ENCODE measurements around the gene HOXC9. TPM values are rescaled to one million over a fixed set of nuclear protein-coding genes. Genes with fewer than 3 reads are reported as not detected.

HOXC9 gene
- total and polyA plus RNA-seq, 4 donors = not detected

- H3K9ac ChIP-seq (ENCODE audit: low read depth in 1 of 2, low read length in 2 of 2) = no peak overlapping the region
- peaks cover 15 to 34% (median 26%) of the 10 kb centered on the region in 4 donors for H3K27me3 ChIP-seq (ENCODE audit: control insufficient read depth in 4 of 4, insufficient read depth in 4 of 4, low read length in 3 of 4)
- H3K4me1 ChIP-seq (ENCODE audit: control insufficient read depth in 4 of 4, insufficient read depth in 4 of 4, low read length in 3 of 4) = peaks cover 3 to 14% (median 10%) of the 10 kb centered on the region in 4 donors
- H3K9me3 ChIP-seq (ENCODE audit: control insufficient read depth in 4 of 4, low read length in 3 of 4) = peaks cover 0 to 7% (median 2%) of the 10 kb centered on the region in 4 donors
- WGBS = 12% methylated on average over 21 of the region's 21 CpGs
- no peak for TF ChIP-seq HNF4A (conservative IDR thresholded peaks at IDR 0.05)
- no peak for DNase-seq (ENCODE audit: low spot score)
- no peaks in the 10 kb centered on the region for H3K36me3 ChIP-seq (ENCODE audit: control insufficient read depth in 4 of 4, insufficient read depth in 3 of 4, low read depth in 1 of 4, low read length in 3 of 4)
- H3K4me3 ChIP-seq (ENCODE audit: low read depth in 1 of 3, low read length in 3 of 3) = peak overlapping the region in 1 of 3 donors; percentile 11
- no peak overlapping the region for H3K27ac ChIP-seq (ENCODE audit: low read depth in 1 of 2, low read length in 2 of 2)
These were observed 14.3 kb upstream of the HOXC9 start for GRCh38 chr12:53985692-53985993.

GRCh38 chr12:53985994-53986685 is 13.8 kb upstream of the HOXC9 start:
- Histone ChIP-seq H3K27me3 (ENCODE audit: control insufficient read depth in 4 of 4, insufficient read depth in 4 of 4, low read length in 3 of 4) (peaks cover 16 to 32% (median 26%) of the 10 kb centered on the region in 4 donors), H3K4me1 (ENCODE audit: control insufficient read depth in 4 of 4, insufficient read depth in 4 of 4, low read length in 3 of 4) (peaks cover 3 to 14% (median 10%) of the 10 kb centered on the region in 4 donors), H3K36me3 (ENCODE audit: control insufficient read depth in 4 of 4, insufficient read depth in 3 of 4, low read depth in 1 of 4, low read length in 3 of 4) (no peaks in the 10 kb centered on the region), H3K9me3 (ENCODE audit: control insufficient read depth in 4 of 4, low read length in 3 of 4) (peaks cover 0 to 7% (median 2%) of the 10 kb centered on the region in 4 donors), H3K4me3 (ENCODE audit: low read depth in 1 of 3, low read length in 3 of 3) (peak overlapping the region in 1 of 3 donors; percentile 11), H3K9ac (ENCODE audit: low read depth in 1 of 2, low read length in 2 of 2) (no peak overlapping the region), H3K27ac (ENCODE audit: low read depth in 1 of 2, low read length in 2 of 2) (no peak overlapping the region)
- WGBS = 5% methylated on average over 50 of the region's 50 CpGs
- DNase-seq (ENCODE audit: low spot score) = no peak
- no peak for TF ChIP-seq MAX (IDR thresholded peaks at IDR 0.05)
- no peak for TF ChIP-seq HNF4G (IDR thresholded peaks at IDR 0.05)
- TF ChIP-seq SP1 (IDR thresholded peaks at IDR 0.05) = no peak
- TF ChIP-seq ATF3 (IDR thresholded peaks at IDR 0.05) = no peak
- no peak for TF ChIP-seq CTCF (IDR thresholded peaks at IDR 0.05; ENCODE audit: low read depth, low read length, missing input control)

- H3K9me3 ChIP-seq (ENCODE audit: control insufficient read depth in 4 of 4, low read length in 3 of 4) = peaks cover 0 to 7% (median 2%) of the 10 kb centered on the region in 4 donors
- H3K36me3 ChIP-seq (ENCODE audit: control insufficient read depth in 4 of 4, insufficient read depth in 3 of 4, low read depth in 1 of 4, low read length in 3 of 4) = no peaks in the 10 kb centered on the region
- H3K4me3 ChIP-seq (ENCODE audit: low read depth in 1 of 3, low read length in 3 of 3) = no peak overlapping the region
- H3K4me1 ChIP-seq (ENCODE audit: control insufficient read depth in 4 of 4, insufficient read depth in 4 of 4, low read length in 3 of 4) = peaks cover 3 to 14% (median 10%) of the 10 kb centered on the region in 4 donors
- WGBS = 25% methylated on average over 21 of the region's 21 CpGs
- peaks cover 14 to 32% (median 26%) of the 10 kb centered on the region in 4 donors for H3K27me3 ChIP-seq (ENCODE audit: control insufficient read depth in 4 of 4, insufficient read depth in 4 of 4, low read length in 3 of 4)
- DNase-seq (ENCODE audit: low spot score) = no peak
- no peak overlapping the region for H3K9ac ChIP-seq (ENCODE audit: low read depth in 1 of 2, low read length in 2 of 2)
- H3K27ac ChIP-seq (ENCODE audit: low read depth in 1 of 2, low read length in 2 of 2) = no peak overlapping the region
- no peak for TF ChIP-seq FOXA2 (IDR thresholded peaks at IDR 0.05)
- TF ChIP-seq EGR1 (IDR thresholded peaks at IDR 0.05; ENCODE audit: low read depth in 2 of 2) = no peak
- TF ChIP-seq TAF1 (conservative IDR thresholded peaks at IDR 0.05) = no peak
- no peak for TF ChIP-seq NR2F2 (IDR thresholded peaks at IDR 0.05)
- no peak for TF ChIP-seq MAX (IDR thresholded peaks at IDR 0.05)
- TF ChIP-seq GABPA (IDR thresholded peaks at IDR 0.05 in 1 of 2, conservative IDR thresholded peaks at IDR 0.05 in 1 of 2) = no peak
- TF ChIP-seq ATF3 (IDR thresholded peaks at IDR 0.05) = no peak
- no peak for TF ChIP-seq FOXA1 (IDR thresholded peaks at IDR 0.05)
- TF ChIP-seq SP1 (IDR thresholded peaks at IDR 0.05) = no peak
- no peak for TF ChIP-seq CTCF (IDR thresholded peaks at IDR 0.05; ENCODE audit: low read depth, low read length, missing input control)
- TF ChIP-seq JUND (IDR thresholded peaks at IDR 0.05) = no peak
- TF ChIP-seq YY1 (IDR thresholded peaks at IDR 0.05) = no peak
- no peak for TF ChIP-seq HNF4G (IDR thresholded peaks at IDR 0.05)
- no peak for TF ChIP-seq REST (IDR thresholded peaks at IDR 0.05)
- TF ChIP-seq RXRA (IDR thresholded peaks at IDR 0.05) = no peak
These were observed 13.1 kb upstream of the HOXC9 start for GRCh38 chr12:53986686-53987483.

Data from liver (tissue), 9 donors.